Smooth muscle cell of the coronary artery (primary cell): ENCODE results near the gene CDC26. TPM values are rescaled to one million over a fixed set of nuclear protein-coding genes. Genes with fewer than 3 reads are reported as not detected.

Source experiments
- total RNA-seq: library from RNA; depleted of rRNA; stranded (reverse); fragments of >200 nt; gene quantifications from 2 replicates; pipeline ENCODE4 v1.2.3, GENCODE V29; 2014; ENCODE audit warnings: low replicate concordance

CDC26 gene
- total RNA-seq, result 41.2 and 54.1 TPM in 2 replicates

GRCh38 chr9:113275157-113276131 lies at the start of gene CDC26, which contains the start of gene PRPF4:
CDC26 (minus strand) TSS chr9:113275572; CDS start chr9:113272507, 3,065 bp downstream.
PRPF4 (plus strand) TSS chr9:113275658; CDS start chr9:113275744, 86 bp downstream.

GRCh38 chr9:113302792-113303418 lies 27.5 kb upstream of the CDC26 start, which contains the start of gene RNF183:
RNF183 (minus strand) TSS chr9:113303376; CDS start chr9:113298184, 5,192 bp downstream.

GRCh38 chr9:113221003-113221799 lies 54.2 kb downstream of the CDC26 start, which contains the start of the genes FKBP15 and SLC31A1:
FKBP15 (minus strand) TSS chr9:113221277; CDS start chr9:113221243, 34 bp downstream.
SLC31A1 (plus strand) TSS chr9:113221544; CDS start chr9:113256149, 34,605 bp downstream.

Other genes with a start within 250 kb of the CDC26 start
- gene ZFP37, start 218.8 kb downstream of the CDC26 start, total RNA-seq, result 2.1 TPM in 2 replicates
- 5.1 and 18.4 TPM in 2 replicates for gene SLC31A2, start 124.6 kb downstream of the CDC26 start, total RNA-seq
- gene FKBP15, start 54.3 kb downstream of the CDC26 start, total RNA-seq, result 11.5 and 14.8 TPM in 2 replicates
- gene SLC31A1, start 54.0 kb downstream of the CDC26 start, total RNA-seq, result 14.5 and 21.0 TPM in 2 replicates
- 18.1 and 22.4 TPM in 2 replicates for gene PRPF4, start 86 bp upstream of the CDC26 start, total RNA-seq
- not detected in 2 replicates for gene RNF183, start 27.8 kb upstream of the CDC26 start, total RNA-seq
- gene WDR31, start 64.7 kb upstream of the CDC26 start, total RNA-seq, result 0.83 and 5.3 TPM in 2 replicates
- not detected in 2 replicates for gene BSPRY, start 74.0 kb upstream of the CDC26 start, total RNA-seq
- gene HDHD3, start 101.4 kb upstream of the CDC26 start, total RNA-seq, result 5.0 and 6.2 TPM in 2 replicates
- 25.9 and 32.2 TPM in 2 replicates for gene ALAD, start 125.7 kb upstream of the CDC26 start, total RNA-seq
- gene POLE3, start 135.1 kb upstream of the CDC26 start, total RNA-seq, result 22.7 and 36.2 TPM in 2 replicates
- 0.12 and 0.15 TPM in 2 replicates for gene C9orf43, start 135.2 kb upstream of the CDC26 start, total RNA-seq
- gene RGS3, start 188.2 kb upstream of the CDC26 start, total RNA-seq, result 41.8 and 258 TPM in 2 replicates